CMK (cell line): ENCODE data around the gene BLNK.
"Not testable (repeated sequence)": the region's sequence is repeated elsewhere in the genome, so short reads cannot be mapped to it uniquely, and the experiment has no call there.

ENCODE experiments used
- DNase-seq: peaks from one replicate; pipeline ENCODE4 v3.0.0-alpha.2; 2010; ENCODE audit warnings: low read depth

BLNK gene

DNA sequence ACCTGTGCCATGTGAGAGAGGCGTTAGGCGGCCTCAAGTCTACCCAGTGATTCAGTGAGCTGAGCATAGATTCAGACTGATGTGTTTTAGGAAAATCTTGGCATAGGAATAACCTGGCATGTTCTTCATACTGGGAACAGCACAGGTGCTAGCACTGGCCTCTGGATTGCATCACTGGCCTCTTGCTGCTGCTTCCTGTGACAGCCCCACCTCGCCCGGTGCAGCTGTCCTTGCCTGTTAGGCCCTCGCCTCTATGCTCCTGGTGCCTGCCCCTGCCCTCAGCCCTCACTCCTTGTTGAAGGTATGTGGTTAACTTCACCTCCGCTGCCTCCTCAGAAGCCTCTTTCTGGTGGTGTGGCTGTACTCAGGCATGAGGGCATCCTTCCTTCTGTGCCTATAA, 46.2 kb downstream of the BLNK start:
- DNase-seq, result no peak

DNA sequence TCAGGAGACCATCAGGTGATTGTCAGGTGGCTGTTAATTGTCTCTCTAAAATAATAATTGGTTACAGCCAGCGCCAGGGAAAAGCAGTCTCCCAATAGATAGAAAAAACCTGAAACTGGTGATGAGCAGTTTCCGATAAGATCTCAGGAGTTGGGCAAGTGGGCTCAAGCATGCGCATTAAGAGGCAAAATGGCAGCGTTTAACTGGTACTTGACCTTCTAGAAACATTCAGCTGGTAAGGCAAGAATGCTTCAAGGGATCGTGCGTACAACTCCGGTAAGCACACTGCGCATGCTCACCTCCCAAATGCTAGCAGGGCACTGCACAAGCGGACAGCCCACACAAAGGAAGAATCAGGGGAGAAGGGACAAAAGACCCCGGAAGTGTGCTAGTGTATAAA, 48.5 kb downstream of the BLNK start:
- DNase-seq, result no peak

DNA sequence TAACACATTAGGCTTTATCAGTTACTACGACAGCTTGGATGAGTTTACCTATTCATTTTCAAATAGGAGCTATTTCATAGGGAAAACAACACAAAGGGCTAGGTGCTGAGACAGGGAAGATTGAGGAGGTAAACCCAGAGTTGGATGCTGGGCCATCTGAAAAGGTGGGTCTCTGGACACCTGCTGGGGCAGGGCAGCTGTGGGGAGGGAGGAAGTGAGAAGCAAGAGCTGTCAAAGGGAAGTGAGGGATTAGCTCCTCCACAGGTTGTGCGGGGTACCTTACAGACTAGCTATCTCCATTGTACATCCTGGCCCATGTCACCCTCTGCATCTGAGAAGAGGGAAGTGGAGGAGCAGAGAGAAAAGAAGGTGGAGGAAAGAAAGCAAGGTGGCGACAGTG, 48.9 kb downstream of the BLNK start:
- no peak for DNase-seq

DNA sequence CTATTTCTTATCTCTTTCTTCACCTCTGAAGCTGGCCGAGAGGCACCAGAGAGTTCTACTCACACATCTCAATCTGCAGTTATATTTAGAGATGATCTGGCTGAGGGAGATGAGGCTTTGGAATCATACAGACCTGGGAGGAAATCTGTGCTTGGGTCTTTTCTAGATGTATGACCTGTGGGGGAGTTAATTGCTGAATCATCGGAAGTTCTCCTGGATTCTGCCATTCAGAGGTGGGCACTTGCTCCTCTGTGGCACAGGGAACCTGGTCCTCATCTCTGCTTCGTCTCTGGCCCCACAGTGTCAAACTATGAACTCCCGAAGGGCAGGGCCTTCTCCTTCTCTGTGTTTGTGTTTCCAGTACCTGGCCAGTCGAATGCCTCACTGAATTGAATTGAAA, 52.5 kb downstream of the BLNK start:
- no peak for DNase-seq

DNA sequence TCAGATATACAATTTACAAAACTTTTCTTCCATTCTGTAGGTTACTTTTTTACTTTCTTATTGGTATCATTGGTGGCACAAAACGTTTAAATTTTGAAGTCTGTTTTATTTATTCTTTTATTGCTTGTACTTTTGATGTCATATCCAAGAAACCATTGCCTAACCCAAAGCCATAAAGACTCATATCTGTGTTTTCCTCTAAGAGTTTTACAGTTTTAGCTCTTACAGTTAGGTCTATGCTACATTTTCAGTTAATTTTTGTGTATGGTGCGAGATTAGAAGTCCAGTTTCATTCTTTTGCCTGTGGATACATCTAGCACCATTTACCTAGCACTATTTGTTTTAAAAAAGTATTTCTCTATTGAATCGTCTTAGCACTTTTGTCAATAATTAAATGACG, 53.7 kb downstream of the BLNK start:
- DNase-seq, result no peak

DNA sequence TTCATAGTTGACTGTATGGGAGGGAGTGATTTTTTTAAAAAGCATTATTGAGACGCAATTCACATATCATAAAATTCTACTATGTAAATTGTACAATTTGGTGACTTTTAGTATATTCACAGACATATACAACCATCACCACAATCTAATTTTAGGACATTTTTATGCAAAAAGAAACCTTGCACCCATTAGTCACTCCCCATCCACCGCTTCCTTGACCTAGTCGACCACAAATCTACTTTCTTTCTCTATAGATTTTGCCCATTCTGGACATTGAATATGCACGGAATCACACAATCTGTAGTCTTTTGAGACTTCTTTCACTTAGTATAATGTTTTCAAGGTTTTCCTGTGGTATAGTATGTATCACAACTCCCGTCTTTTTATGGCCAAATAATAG, 54.6 kb downstream of the BLNK start:
- DNase-seq, result no peak

DNA sequence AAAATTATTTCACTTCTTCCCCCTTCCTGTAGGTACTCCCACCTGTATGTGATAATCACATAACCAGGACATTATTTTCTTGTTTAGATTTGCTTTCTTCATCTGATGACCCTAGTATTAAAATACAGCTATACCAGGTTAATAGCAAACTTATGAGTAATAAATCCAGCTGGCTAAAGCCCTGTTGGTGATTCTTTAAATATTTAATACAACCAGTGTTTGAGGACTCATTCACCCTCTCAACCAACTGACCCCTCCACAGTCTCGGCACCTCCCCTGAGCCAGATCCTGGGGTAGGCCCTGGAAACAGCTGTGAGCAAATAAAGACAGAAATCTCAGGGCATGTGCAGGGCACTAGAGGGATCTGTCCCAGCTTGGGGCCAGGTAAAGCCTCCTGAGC, 58.5 kb downstream of the BLNK start:
- no peak for DNase-seq

DNA sequence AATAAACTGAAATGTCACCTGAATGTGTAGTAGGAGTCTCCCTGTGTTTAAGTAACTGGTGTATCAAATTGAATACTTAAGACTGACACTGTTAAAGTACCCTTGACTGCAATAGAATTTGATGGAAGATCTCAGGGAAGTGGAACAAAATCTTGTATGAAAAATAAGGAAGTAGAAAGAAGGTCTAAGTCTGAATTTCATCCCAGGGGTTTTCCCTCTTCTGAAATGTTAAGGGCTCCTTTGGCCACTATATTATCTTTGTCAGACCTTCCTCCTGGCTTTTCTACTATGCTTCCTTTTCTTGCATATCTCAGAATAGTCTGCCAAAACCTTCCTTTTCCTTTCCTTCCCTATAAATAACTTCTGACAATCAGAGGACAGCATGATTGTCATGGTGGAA, 59.6 kb downstream of the BLNK start:
- no peak for DNase-seq

DNA sequence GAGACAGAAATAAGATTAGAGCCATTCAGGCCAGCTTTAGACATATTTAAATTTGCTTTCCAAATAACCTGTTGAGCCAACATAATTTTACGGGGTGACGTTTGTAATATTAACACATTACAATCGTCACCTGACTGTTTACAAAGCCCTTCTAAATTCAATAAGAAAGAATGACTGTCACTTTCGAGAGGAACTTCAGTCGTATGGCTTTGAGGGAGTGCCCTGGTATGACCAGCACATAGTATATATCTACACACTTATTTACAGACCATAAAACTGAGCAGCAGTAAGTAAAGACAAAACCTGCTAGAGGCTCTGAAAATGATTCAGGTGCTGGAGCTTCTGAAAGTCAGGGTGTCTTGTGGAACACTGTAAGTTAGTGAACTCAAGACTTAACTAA, 62.4 kb downstream of the BLNK start:
- no peak for DNase-seq

DNA sequence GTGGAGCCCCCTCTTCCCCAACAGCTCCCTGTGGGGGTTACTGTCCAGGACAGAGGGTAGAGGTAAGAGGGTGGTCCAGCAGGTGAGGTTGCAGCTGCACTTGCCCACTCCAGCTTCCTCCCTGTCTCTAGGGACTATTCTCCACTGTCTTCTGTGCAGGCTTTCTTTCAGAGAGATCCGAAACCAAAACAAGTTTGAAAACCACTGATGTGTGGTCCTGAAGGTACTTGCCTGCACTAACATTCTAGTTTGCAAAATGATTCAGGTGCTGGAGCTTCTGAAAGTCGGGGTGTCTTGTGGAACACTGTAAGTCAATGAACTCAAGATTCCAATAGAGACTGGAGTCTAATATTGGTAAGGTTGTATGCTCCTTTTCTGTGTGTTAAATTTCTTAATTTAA, 63.1 kb downstream of the BLNK start:
- DNase-seq, result no peak

DNA sequence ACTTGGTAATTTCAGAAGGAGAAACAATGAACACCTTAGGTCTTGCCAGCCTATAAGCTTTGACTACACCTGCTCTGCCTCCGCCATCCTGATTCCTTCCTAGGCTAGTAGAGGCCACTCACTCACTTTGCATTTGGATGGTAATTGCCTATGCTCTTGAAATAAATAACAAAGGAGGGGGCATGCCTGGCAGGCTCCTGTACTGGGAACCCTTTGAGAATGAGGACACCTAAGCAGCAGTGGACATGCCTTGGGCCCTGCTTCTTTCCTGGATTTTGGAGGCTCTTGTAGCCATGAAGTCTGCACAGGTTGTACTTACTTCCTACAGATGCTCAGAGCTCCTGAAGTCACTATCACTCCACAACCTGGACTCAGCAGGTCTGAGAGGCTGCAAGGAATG, 65.8 kb downstream of the BLNK start:
- DNase-seq, result no peak

DNA sequence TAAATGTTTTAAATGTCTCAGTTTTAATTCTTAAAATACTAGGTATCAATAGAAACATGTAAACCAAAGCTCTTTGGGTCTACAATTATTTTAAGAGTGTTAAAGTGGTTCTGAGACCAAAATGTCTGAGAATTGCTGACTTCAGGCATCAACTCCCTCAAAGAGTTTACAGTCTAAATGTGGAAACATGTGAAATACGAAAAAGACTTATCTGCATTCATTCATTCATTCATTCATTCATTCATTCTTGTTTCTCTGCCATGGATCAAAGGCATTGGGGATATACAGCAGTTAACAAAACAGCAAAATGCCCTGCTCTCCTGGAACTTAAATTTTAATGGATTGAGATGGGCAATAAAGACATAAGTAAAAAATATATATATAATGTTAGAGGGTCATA, 69.8 kb downstream of the BLNK start:
- DNase-seq, result no peak

DNA sequence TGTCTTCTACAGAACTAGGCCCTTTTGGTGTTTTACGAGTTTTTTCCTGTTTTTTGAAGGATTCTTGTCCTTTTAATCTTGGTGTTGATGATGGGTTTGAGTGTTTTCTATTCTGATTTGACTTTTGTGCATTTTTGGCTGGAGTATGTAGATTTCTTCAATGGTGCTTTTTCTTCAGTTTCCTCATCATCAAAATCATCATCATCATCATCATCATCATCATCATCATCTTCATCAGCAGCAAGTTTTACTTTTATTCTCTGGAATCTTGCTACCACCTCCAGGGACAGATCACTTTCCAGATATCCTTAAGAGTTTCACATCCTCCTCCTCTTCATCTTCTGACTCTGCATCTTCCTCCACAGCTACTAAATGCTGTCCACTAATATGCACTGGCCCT, 81.9 kb downstream of the BLNK start:
- DNase-seq, result not testable (repeated sequence)

DNA sequence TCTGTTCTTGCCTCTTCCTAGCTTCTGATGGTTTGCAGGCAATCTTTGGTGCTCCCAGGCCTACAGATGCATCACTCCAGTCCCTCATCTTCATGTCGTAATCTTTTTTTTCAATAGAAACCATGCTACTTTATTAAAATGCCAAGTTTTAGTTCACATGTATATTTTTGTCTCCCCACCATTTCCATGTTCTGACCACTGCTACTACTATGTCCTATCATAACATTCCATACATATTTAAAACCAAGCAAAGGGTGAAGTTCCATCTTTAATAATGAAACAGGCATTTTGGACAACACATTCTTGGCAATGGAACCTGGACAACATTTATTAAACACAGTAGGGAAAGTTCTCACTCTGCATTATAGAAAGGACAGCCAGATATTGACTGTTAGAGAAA, 82.5 kb downstream of the BLNK start:
- no peak for DNase-seq

DNA sequence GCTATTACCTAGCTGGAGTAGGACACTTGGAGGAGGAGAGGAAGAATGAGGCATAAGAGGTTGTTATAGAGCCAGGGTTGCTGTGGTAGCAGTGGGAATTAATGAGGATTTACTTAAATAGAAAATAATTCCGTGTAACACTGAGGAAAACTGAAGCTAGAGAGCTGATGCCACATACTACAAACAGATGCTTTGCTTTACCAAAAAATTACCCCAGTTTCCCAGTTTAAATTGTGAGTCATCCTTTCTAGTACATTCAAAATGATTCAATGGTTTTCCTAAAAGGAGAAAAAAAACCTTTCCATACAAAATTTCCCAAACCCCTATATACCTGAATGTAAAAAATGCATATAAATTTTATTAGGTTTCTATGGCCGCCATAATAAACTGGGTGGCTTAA, 82.9 kb downstream of the BLNK start:
- DNase-seq, result no peak

DNA sequence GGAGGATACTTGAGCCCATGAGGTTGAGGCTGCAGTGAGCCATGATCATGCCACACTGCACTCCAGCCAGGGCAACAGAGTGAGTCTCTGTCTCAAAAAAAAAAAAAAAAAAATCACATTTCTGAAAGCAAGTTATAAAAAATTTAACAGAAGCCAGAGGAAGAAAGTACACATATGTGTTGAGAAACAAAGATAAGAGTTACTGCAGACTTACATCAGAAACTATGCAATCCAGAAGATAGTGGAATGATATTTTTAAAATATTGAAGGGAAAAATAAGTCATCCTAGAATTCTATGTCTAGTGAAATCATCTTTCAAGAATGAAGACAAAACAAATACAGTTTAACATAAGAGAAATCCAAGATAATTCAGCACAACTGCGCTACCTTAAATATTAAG, 94.4 kb downstream of the BLNK start:
- DNase-seq, result no peak

DNA sequence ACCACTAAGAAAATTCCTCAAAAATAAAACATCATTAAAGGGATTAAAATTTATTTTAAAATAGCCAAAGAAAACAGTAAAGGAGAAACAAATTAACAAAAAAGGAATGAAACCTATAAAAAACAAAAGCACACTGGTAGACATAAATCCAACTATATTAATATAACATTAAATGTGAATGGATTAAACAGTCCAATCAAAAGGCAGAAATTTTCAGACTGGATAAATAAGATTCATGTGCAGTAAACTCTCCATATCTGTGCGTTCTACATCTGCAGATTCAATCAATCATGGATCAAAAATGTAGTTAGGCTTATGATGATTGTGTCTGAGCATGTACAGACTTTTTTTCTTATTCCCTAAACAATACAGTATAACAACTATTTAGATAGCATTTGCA, 98.7 kb downstream of the BLNK start:
- no peak for DNase-seq

DNA sequence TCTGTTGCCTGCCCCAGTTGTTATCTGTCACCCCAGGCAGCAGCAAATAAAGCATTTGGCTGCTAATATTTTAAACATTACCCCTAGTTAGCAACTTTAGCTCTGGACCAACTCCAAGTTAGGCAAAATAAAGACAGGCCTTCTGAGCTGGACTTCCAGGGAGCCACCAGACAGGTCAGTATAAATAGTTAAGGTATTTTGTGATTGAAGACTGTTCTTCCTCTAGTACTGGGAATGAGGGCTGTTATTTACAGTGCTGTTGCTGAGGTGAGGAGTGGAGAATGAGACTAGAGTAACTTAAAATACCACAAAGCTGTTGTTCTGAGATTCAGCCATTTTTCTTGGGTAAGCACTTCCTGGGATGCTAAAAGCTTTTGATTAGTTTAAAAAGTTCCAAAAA, 101.1 kb downstream of the BLNK start:
- no peak for DNase-seq

DNA sequence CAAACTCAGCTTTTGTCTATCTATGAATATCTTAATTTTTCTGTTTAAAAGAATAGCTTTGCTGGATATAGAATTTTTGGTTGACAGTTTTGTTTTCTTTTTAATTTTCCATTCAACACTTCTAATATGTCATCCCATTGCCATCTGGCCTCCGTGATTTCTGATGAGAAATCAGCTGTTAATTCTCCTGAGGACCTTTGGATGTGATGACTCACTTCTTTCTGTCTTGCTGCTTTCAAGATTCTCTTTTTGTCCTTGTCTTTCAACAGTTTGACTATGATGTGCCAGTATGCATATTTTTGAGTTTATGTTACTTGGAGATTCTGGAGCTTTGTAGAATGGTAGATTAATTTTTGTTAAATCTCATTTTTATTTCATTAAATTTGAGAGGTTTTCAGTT, 102.8 kb downstream of the BLNK start:
- no peak for DNase-seq

DNA sequence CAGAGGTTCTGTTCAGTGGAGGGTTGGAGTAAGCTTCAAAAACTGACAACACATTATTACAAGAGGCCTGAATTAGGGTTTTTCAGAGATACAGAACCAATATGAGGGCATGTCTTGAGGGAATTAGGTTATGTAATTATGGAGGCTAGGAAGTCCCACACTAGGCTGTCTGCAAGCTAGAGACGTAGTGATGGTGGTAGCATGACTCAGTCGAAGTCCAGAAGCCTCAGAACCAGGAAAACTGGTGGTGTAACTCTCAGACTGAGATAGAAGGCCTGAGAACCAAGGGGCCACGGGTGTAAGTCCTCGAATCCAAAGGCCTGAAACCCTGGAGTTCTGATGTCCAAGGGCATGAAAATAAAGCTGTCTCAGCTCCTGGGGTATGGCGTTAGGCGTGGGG, 105.6 kb downstream of the BLNK start:
- DNase-seq, result no peak

DNA sequence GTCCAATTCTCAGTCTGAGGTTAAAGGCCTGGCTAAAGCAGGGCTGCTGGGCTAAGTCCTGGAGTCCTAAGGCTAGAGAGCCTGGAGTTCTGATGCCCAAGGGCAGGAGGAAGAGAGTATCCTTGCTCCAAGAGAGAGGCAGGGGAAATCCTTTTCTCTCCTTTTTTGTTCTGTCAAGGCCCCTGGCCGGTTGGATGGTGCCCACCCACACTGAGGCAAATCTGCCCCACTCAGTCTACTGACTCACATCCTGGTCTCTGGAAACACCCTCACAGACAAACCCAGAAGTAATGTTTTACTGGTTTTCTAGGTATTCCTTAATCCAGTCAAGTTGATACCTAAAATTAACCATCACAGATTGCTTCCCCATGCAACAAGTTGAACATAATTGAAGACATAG, 118.3 kb downstream of the BLNK start:
- no peak for DNase-seq

DNA sequence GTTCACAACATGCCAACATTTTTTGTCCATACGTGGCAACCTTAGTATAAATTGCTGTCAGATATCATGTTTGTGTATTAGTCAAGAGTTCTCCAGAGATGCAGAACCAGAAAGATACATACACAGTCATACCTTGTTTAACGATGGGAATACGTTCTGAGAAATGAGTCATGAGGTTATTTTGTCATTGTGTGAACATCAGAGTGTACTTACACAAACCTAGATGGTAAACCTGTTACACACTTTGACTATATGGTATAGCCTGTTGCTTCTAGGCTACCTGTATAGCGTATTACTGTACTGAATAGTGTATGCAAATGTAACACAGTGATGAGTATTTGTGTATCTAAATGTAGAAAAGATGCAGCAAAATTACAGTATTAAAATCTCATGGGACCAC, 118.9 kb downstream of the BLNK start:
- no peak for DNase-seq
